HepG2 (cell line): ENCODE results near the gene PPIB. TPM values are rescaled to one million over a fixed set of nuclear protein-coding genes. Genes with fewer than 3 reads are reported as not detected.

Experiments
- CREM ChIP-seq, 2 experiments: sonication (generic) in 1 of 2; formaldehyde crosslinking in 1 of 2; IDR thresholded peaks; 2 replicates each; pipeline versions ENCODE4 v1.4.0 to v1.6.1; 2016 to 2020; ENCODE audit warnings: antibody characterized with exemption in 1 of 2, mild to moderate bottlenecking in 1 of 2, missing genetic modification reagents in 1 of 2
- DR1 ChIP-seq: sonication (generic); formaldehyde crosslinking; IDR thresholded peaks from 2 replicates; pipeline ENCODE4 v1.8.0; 2021; ENCODE audit warnings: mild to moderate bottlenecking, missing genetic modification reagents, inconsistent platforms
- ERF ChIP-seq: IDR thresholded peaks from 2 replicates; pipeline ENCODE4 v1.6.1; 2018; ENCODE audit warnings: missing biosample characterization, missing genetic modification reagents
- JUN ChIP-seq: sonication (generic); formaldehyde crosslinking; IDR thresholded peaks from 2 replicates; pipeline ENCODE4 v1.4.0; 2020; ENCODE audit warnings: mild to moderate bottlenecking, missing genetic modification reagents
- JUNB ChIP-seq: sonication (generic); formaldehyde crosslinking; IDR thresholded peaks from 2 replicates; pipeline ENCODE4 v1.8.0; 2022; ENCODE audit warnings: missing genetic modification reagents, mild to moderate bottlenecking, borderline replicate concordance
- NCOR1 ChIP-seq: fragments of 200-600 bp; sonication (generic); IDR thresholded peaks from 2 replicates; pipeline ENCODE4 v1.7.0; 2017; ENCODE audit warnings: antibody characterized with exemption, low read length, borderline replicate concordance
- POGZ ChIP-seq: sonication (generic); formaldehyde crosslinking; IDR thresholded peaks from 2 replicates; pipeline ENCODE4 v1.4.0; 2020; ENCODE audit warnings: mild to moderate bottlenecking, missing genetic modification reagents
- SOX13 ChIP-seq, 3 experiments: fragments of 450-650 bp in 1 of 3; sonication (generic) in 1 of 3; formaldehyde crosslinking in 1 of 3; IDR thresholded peaks in 2 of 3; conservative IDR thresholded peaks in 1 of 3; 2 replicates each; pipeline versions ENCODE4 v1.5.0 to v1.6.1; 2016 to 2020; ENCODE audit warnings: antibody characterized with exemption in 1 of 3, mild to moderate bottlenecking in 1 of 3, missing compliant biosample characterization in 1 of 3, missing genetic modification reagents in 1 of 3, moderate library complexity in 1 of 3
- SRSF1 ChIP-seq: fragments of 200-400 bp; formaldehyde crosslinking; optimal IDR thresholded peaks from 2 replicates; pipeline ENCODE3; 2017; ENCODE audit warnings: mild to moderate bottlenecking, low read depth, low read length, moderate library complexity
- TRIM24 ChIP-seq: sonication (generic); formaldehyde crosslinking; IDR thresholded peaks from 2 replicates; pipeline ENCODE4 v1.8.0; 2022; ENCODE audit warnings: mild to moderate bottlenecking, missing genetic modification reagents
- ZBTB42 ChIP-seq: sonication (generic); formaldehyde crosslinking; IDR thresholded peaks from 2 replicates; pipeline ENCODE4 v1.5.0; 2020; ENCODE audit warnings: mild to moderate bottlenecking, missing genetic modification reagents
- ZKSCAN8 ChIP-seq: IDR thresholded peaks from 2 replicates; pipeline ENCODE4 v1.6.1; 2016; ENCODE audit warnings: borderline replicate concordance, missing genetic modification reagents, missing compliant biosample characterization
- ZNF343 ChIP-seq: sonication (generic); formaldehyde crosslinking; IDR thresholded peaks from 2 replicates; pipeline ENCODE4 v1.4.0; 2020; ENCODE audit warnings: mild to moderate bottlenecking, missing genetic modification reagents
- ZNF552 ChIP-seq: sonication (generic); formaldehyde crosslinking; IDR thresholded peaks from 2 replicates; pipeline ENCODE4 v1.9.0; 2022; ENCODE audit warnings: missing genetic modification reagents, mild to moderate bottlenecking, borderline replicate concordance
- ZSCAN30 ChIP-seq: sonication (generic); formaldehyde crosslinking; IDR thresholded peaks from 2 replicates; pipeline ENCODE4 v1.5.0; 2020; ENCODE audit warnings: mild to moderate bottlenecking, missing genetic modification reagents
- polyA plus RNA-seq, 8 experiments: library from polyadenylated mRNA; depleted of rRNA in 3 of 8; stranded (reverse) in 7 of 8; unstranded in 1 of 8; fragments of >200 nt; fragmentation: Illumina TruSeq in 4 of 8; extraction: Trizol in 4 of 8; gene quantifications; 2 replicates each; pipeline versions ENCODE4 v1.2.1 to v1.2.3, GENCODE V29; 2011 to 2016; ENCODE audit warnings: low read depth in 4 of 8, missing spikeins in 1 of 8, mixed read lengths in 1 of 8; ENCODE audit not compliant: insufficient read depth in 1 of 8
- total RNA-seq, 5 experiments: library from RNA; depleted of rRNA; stranded (reverse); fragments of >200 nt; fragmentation: Illumina TruSeq; extraction: Trizol; gene quantifications; 2 replicates each; pipeline ENCODE4 v1.2.3, GENCODE V29; 2016; ENCODE audit warnings: low read depth in 1 of 5
- TF ChIP-seq, protein P1 (sequence below): IDR thresholded peaks from 2 replicates; pipeline ENCODE4 v1.6.1; 2018; ENCODE audit warnings: missing genetic modification reagents, mild to moderate bottlenecking, missing compliant biosample characterization
- TF ChIP-seq, protein P2 (sequence below): sonication (generic); formaldehyde crosslinking; IDR thresholded peaks from 2 replicates; pipeline ENCODE4 v1.5.0; 2020; ENCODE audit warnings: missing genetic modification reagents
- TF ChIP-seq, protein P3 (sequence below): sonication (generic); formaldehyde crosslinking; IDR thresholded peaks from 2 replicates; pipeline ENCODE4 v1.5.1; 2020; ENCODE audit warnings: missing genetic modification reagents, mild to moderate bottlenecking, borderline replicate concordance
- TF ChIP-seq, protein P4 (sequence below): sonication (generic); formaldehyde crosslinking; IDR thresholded peaks from 2 replicates; pipeline ENCODE4 v1.4.0; 2020; ENCODE audit warnings: low read depth, missing genetic modification reagents
- TF ChIP-seq, protein P5 (sequence below): sonication (generic); formaldehyde crosslinking; IDR thresholded peaks from 2 replicates; pipeline ENCODE4 v1.8.0; 2022; ENCODE audit warnings: mild to moderate bottlenecking, missing genetic modification reagents, moderate library complexity

Gene PPIB
- total and polyA plus RNA-seq, 2 of the 13 experiments (the other 11 are each of a cell fraction or from before 2014, with no cell fraction given), result 780 to 882 TPM

DNA sequence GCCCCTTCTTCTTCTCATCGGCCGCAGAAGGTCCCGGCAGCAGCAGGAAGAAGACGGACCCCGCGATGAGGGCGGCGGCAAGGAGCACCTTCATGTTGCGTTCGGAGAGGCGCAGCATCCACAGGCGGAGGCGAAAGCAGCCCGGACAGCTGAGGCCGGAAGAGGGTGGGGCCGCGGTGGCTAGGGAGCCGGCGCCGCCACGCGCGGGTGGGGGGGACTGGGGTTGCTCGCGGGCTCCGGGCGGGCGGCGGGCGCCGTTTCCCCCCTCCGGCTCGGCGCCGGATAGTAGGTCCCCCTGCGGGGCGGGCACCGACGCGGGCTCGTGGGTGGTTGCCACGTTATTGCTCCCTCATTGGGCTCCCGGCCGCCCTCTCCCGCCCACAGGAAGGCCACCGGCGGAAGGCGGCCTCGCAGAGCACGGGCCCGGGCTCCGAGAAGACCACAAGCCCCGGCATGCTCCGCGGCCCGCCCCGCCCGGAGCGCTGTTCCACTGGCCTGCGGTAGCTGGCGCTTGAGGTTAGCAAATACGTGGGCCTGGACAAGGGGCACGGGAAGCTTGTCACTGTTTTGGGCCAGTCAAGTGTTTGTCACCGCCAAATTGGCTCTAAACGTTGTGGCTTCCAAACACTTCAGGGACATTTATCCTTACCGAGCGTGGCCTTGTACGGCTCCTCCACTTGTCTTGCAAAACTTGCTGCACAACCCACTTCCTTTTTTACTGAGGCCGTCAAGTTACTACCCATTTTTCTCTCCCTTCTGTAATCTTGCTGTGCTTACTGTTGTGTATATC lies at the start of gene PPIB (continued):
- TF ChIP-seq, protein P1, sequence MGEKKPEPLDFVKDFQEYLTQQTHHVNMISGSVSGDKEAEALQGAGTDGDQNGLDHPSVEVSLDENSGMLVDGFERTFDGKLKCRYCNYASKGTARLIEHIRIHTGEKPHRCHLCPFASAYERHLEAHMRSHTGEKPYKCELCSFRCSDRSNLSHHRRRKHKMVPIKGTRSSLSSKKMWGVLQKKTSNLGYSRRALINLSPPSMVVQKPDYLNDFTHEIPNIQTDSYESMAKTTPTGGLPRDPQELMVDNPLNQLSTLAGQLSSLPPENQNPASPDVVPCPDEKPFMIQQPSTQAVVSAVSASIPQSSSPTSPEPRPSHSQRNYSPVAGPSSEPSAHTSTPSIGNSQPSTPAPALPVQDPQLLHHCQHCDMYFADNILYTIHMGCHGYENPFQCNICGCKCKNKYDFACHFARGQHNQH, result no peak; the same call in 1 of the 2 replicates
- TF ChIP-seq JUNB (CRISPR knock-in tag) (no peak), TRIM24 (CRISPR knock-in tag) (no peak), POGZ (CRISPR knock-in tag) (no peak; the same call in 1 of the 2 replicates), SOX13 (IDR thresholded peaks at IDR 0.05) (no peak), SOX13 (CRISPR knock-in tag; conservative IDR thresholded peaks at IDR 0.05 in 1 of 2, IDR thresholded peaks at IDR 0.05 in 1 of 2) (no peak; a peak in 1 of 4 replicates), DR1 (peak; percentile 82; the same call in 1 of the 2 replicates), JUN (0 out of 2 replicates have a peak, but pooled peaks have one; percentile 36), NCOR1 (no peak), ERF (peak; percentile 61), ZBTB42 (CRISPR knock-in tag) (0 out of 2 replicates have a peak, but pooled peaks have one; percentile 52), ZSCAN30 (CRISPR knock-in tag) (peak; percentile 71; the same call in 1 of the 2 replicates), SRSF1 (no peak), ZKSCAN8 (CRISPR knock-in tag) (no peak), ZNF552 (CRISPR knock-in tag) (peak; percentile 47; the same call in 1 of the 2 replicates), ZNF343 (CRISPR knock-in tag) (peak; percentile 35; the same call in 1 of the 2 replicates), CREM (IDR thresholded peaks at IDR 0.05) (peak; percentile 49), CREM (CRISPR knock-in tag; IDR thresholded peaks at IDR 0.05) (no peak)
- TF ChIP-seq, protein P2, sequence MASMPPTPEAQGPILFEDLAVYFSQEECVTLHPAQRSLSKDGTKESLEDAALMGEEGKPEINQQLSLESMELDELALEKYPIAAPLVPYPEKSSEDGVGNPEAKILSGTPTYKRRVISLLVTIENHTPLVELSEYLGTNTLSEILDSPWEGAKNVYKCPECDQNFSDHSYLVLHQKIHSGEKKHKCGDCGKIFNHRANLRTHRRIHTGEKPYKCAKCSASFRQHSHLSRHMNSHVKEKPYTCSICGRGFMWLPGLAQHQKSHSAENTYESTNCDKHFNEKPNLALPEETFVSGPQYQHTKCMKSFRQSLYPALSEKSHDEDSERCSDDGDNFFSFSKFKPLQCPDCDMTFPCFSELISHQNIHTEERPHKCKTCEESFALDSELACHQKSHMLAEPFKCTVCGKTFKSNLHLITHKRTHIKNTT (CRISPR knock-in tag), result no peak
- TF ChIP-seq, protein P3, sequence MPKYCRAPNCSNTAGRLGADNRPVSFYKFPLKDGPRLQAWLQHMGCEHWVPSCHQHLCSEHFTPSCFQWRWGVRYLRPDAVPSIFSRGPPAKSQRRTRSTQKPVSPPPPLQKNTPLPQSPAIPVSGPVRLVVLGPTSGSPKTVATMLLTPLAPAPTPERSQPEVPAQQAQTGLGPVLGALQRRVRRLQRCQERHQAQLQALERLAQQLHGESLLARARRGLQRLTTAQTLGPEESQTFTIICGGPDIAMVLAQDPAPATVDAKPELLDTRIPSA (CRISPR knock-in tag), result no peak
- TF ChIP-seq, protein P4, sequence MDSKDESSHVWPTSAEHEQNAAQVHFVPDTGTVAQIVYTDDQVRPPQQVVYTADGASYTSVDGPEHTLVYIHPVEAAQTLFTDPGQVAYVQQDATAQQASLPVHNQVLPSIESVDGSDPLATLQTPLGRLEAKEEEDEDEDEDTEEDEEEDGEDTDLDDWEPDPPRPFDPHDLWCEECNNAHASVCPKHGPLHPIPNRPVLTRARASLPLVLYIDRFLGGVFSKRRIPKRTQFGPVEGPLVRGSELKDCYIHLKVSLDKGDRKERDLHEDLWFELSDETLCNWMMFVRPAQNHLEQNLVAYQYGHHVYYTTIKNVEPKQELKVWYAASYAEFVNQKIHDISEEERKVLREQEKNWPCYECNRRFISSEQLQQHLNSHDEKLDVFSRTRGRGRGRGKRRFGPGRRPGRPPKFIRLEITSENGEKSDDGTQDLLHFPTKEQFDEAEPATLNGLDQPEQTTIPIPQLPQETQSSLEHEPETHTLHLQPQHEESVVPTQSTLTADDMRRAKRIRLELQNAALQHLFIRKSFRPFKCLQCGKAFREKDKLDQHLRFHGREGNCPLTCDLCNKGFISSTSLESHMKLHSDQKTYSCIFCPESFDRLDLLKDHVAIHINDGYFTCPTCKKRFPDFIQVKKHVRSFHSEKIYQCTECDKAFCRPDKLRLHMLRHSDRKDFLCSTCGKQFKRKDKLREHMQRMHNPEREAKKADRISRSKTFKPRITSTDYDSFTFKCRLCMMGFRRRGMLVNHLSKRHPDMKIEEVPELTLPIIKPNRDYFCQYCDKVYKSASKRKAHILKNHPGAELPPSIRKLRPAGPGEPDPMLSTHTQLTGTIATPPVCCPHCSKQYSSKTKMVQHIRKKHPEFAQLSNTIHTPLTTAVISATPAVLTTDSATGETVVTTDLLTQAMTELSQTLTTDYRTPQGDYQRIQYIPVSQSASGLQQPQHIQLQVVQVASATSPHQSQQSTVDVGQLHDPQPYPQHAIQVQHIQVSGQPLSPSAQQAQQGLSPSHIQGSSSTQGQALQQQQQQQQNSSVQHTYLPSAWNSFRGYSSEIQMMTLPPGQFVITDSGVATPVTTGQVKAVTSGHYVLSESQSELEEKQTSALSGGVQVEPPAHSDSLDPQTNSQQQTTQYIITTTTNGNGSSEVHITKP (CRISPR knock-in tag), result peak; percentile 100
- TF ChIP-seq, protein P5, sequence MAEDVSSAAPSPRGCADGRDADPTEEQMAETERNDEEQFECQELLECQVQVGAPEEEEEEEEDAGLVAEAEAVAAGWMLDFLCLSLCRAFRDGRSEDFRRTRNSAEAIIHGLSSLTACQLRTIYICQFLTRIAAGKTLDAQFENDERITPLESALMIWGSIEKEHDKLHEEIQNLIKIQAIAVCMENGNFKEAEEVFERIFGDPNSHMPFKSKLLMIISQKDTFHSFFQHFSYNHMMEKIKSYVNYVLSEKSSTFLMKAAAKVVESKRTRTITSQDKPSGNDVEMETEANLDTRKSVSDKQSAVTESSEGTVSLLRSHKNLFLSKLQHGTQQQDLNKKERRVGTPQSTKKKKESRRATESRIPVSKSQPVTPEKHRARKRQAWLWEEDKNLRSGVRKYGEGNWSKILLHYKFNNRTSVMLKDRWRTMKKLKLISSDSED (CRISPR knock-in tag), result no peak
